Body of pancreas (tissue), 4 donors: Measurements from ENCODE around the gene ADK.

Source experiments
- CTCF ChIP-seq, 7 experiments: fragments of 450-650 bp in 4 of 7; fragments of 200-600 bp in 3 of 7; sonication (generic) in 3 of 7; IDR thresholded peaks; one replicate each; pipeline ENCODE4 v1.5.1; 2016 to 2019; ENCODE audit warnings: antibody characterized with exemption in 7 of 7
- POLR2A ChIP-seq, 3 donors: fragments of 450-650 bp; IDR thresholded peaks; one replicate each; pipeline ENCODE4 v1.6.1; 2016; ENCODE audit warnings: antibody characterized with exemption in 3 of 3, mild to moderate bottlenecking in 2 of 3

DNA sequence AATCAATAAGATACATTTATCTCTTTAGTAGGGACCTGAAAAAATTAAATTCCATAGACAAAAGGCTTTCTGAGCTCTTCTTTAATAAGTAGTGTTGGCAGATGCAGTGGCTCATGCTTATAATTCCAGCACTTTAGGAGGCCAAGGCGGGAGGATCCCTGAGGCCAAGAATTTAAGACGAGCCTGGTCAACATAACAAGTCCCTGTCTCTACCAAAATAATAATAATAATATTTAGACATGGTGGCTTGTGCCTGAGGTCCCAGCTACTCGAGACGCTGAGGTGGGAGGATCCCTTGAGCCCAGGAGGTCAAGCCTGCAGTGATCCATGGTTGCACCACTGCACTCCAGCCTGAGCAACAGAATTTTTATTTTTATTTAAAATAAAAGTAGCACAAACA lies 280.8 kb downstream of the ADK start:
- no peak for TF ChIP-seq CTCF (IDR thresholded peaks at IDR 0.05)
- no peak for TF ChIP-seq POLR2A (IDR thresholded peaks at IDR 0.05)
